HepG2 (cell line): Measurements from ENCODE around the gene BAIAP3. TPM values are rescaled to one million over a fixed set of nuclear protein-coding genes. Genes with fewer than 3 reads are reported as not detected.

Experiments
- ARNTL ChIP-seq: sonication (generic); formaldehyde crosslinking; IDR thresholded peaks from 2 replicates; pipeline ENCODE4 v1.4.0; 2020; ENCODE audit warnings: mild to moderate bottlenecking, missing genetic modification reagents
- CHD2 ChIP-seq: IDR thresholded peaks from 2 replicates; pipeline ENCODE4 v1.6.1; 2011; ENCODE audit warnings: low read depth, low read length, improper control_type of control experiment
- ERF ChIP-seq: IDR thresholded peaks from 2 replicates; pipeline ENCODE4 v1.6.1; 2018; ENCODE audit warnings: missing biosample characterization, missing genetic modification reagents
- FOSL1 ChIP-seq: sonication (generic); formaldehyde crosslinking; IDR thresholded peaks from 2 replicates; pipeline ENCODE4 v1.9.0; 2021; ENCODE audit warnings: missing genetic modification reagents, borderline replicate concordance
- HOXD1 ChIP-seq: sonication (generic); formaldehyde crosslinking; IDR thresholded peaks from 2 replicates; pipeline ENCODE4 v1.5.0; 2020; ENCODE audit warnings: missing genetic modification reagents
- MIER3 ChIP-seq: IDR thresholded peaks from 2 replicates; pipeline ENCODE4 v1.6.1; 2016; ENCODE audit warnings: missing compliant biosample characterization, borderline replicate concordance
- NFIB ChIP-seq: sonication (generic); formaldehyde crosslinking; IDR thresholded peaks from 2 replicates; pipeline ENCODE4 v1.9.0; 2021; ENCODE audit warnings: missing genetic modification reagents, mild to moderate bottlenecking, borderline replicate concordance
- SIX4 ChIP-seq: sonication (generic); formaldehyde crosslinking; IDR thresholded peaks from 2 replicates; pipeline ENCODE4 v1.4.0; 2020; ENCODE audit warnings: missing genetic modification reagents
- SRY ChIP-seq: sonication (generic); formaldehyde crosslinking; IDR thresholded peaks from 2 replicates; pipeline ENCODE4 v1.8.0; 2022; ENCODE audit warnings: mild to moderate bottlenecking, missing genetic modification reagents
- U2AF2 ChIP-seq: fragments of 200-400 bp; formaldehyde crosslinking; IDR thresholded peaks from 2 replicates; pipeline ENCODE4 v1.6.1; 2017; ENCODE audit warnings: low read depth, mild to moderate bottlenecking, low read length
- YY1 ChIP-seq: IDR thresholded peaks from 2 replicates; pipeline ENCODE4 v1.6.1; 2011; ENCODE audit warnings: low read length, low read depth, moderate library complexity, mild to moderate bottlenecking; ENCODE audit not compliant: insufficient read depth, insufficient replicate concordance
- ZBTB34 ChIP-seq: sonication (generic); formaldehyde crosslinking; IDR thresholded peaks from 2 replicates; pipeline ENCODE4 v1.8.0; 2022; ENCODE audit warnings: mild to moderate bottlenecking, missing genetic modification reagents
- ZFP41 ChIP-seq: sonication (generic); formaldehyde crosslinking; IDR thresholded peaks from 2 replicates; pipeline ENCODE4 v1.4.0; 2020; ENCODE audit warnings: mild to moderate bottlenecking, missing genetic modification reagents, borderline replicate concordance
- ZMAT3 ChIP-seq: sonication (generic); formaldehyde crosslinking; conservative IDR thresholded peaks from 2 replicates; pipeline ENCODE4 v1.7.0; 2021; ENCODE audit warnings: missing genetic modification reagents
- ZNF335 ChIP-seq: sonication (generic); formaldehyde crosslinking; IDR thresholded peaks from 2 replicates; pipeline ENCODE4 v1.4.0; 2020; ENCODE audit warnings: missing genetic modification reagents
- ZNF337 ChIP-seq: sonication (generic); formaldehyde crosslinking; IDR thresholded peaks from 2 replicates; pipeline ENCODE4 v1.5.1; 2020; ENCODE audit warnings: missing genetic modification reagents, low read depth, mild to moderate bottlenecking, borderline replicate concordance
- ZNF552 ChIP-seq: sonication (generic); formaldehyde crosslinking; IDR thresholded peaks from 2 replicates; pipeline ENCODE4 v1.9.0; 2022; ENCODE audit warnings: missing genetic modification reagents, mild to moderate bottlenecking, borderline replicate concordance
- ZNF670 ChIP-seq: sonication (generic); formaldehyde crosslinking; IDR thresholded peaks from 2 replicates; pipeline ENCODE4 v1.8.0; 2022; ENCODE audit warnings: mild to moderate bottlenecking, missing genetic modification reagents, borderline replicate concordance
- ZNF891 ChIP-seq: sonication (generic); formaldehyde crosslinking; IDR thresholded peaks from 2 replicates; pipeline ENCODE4 v1.5.0; 2020; ENCODE audit warnings: mild to moderate bottlenecking, missing genetic modification reagents
- ZSCAN12 ChIP-seq: sonication (generic); formaldehyde crosslinking; IDR thresholded peaks from 2 replicates; pipeline ENCODE4 v1.9.0; 2021; ENCODE audit warnings: mild to moderate bottlenecking, missing genetic modification reagents
- polyA plus RNA-seq, 8 experiments: library from polyadenylated mRNA; depleted of rRNA in 3 of 8; stranded (reverse) in 7 of 8; unstranded in 1 of 8; fragments of >200 nt; fragmentation: Illumina TruSeq in 4 of 8; extraction: Trizol in 4 of 8; gene quantifications; 2 replicates each; pipeline versions ENCODE4 v1.2.1 to v1.2.3, GENCODE V29; 2011 to 2016; ENCODE audit warnings: low read depth in 4 of 8, missing spikeins in 1 of 8, mixed read lengths in 1 of 8; ENCODE audit not compliant: insufficient read depth in 1 of 8
- total RNA-seq, 5 experiments: library from RNA; depleted of rRNA; stranded (reverse); fragments of >200 nt; fragmentation: Illumina TruSeq; extraction: Trizol; gene quantifications; 2 replicates each; pipeline ENCODE4 v1.2.3, GENCODE V29; 2016; ENCODE audit warnings: low read depth in 1 of 5
- TF ChIP-seq, protein P1 (sequence below): sonication (generic); formaldehyde crosslinking; IDR thresholded peaks from 2 replicates; pipeline ENCODE4 v1.5.0; 2020; ENCODE audit warnings: missing genetic modification reagents
- TF ChIP-seq, protein P2 (sequence below): sonication (generic); formaldehyde crosslinking; IDR thresholded peaks from 2 replicates; pipeline ENCODE4 v1.9.0; 2022; ENCODE audit warnings: low read depth, missing genetic modification reagents
- TF ChIP-seq, protein P3 (sequence below): sonication (generic); formaldehyde crosslinking; IDR thresholded peaks from 2 replicates; pipeline ENCODE4 v1.8.1; 2023; ENCODE audit warnings: mild to moderate bottlenecking, moderate library complexity, missing genetic modification reagents

Gene BAIAP3
- total and polyA plus RNA-seq, 2 of the 13 experiments (the other 11 are each of a cell fraction or from before 2014, with no cell fraction given) = 3.2 to 5.7 TPM

DNA sequence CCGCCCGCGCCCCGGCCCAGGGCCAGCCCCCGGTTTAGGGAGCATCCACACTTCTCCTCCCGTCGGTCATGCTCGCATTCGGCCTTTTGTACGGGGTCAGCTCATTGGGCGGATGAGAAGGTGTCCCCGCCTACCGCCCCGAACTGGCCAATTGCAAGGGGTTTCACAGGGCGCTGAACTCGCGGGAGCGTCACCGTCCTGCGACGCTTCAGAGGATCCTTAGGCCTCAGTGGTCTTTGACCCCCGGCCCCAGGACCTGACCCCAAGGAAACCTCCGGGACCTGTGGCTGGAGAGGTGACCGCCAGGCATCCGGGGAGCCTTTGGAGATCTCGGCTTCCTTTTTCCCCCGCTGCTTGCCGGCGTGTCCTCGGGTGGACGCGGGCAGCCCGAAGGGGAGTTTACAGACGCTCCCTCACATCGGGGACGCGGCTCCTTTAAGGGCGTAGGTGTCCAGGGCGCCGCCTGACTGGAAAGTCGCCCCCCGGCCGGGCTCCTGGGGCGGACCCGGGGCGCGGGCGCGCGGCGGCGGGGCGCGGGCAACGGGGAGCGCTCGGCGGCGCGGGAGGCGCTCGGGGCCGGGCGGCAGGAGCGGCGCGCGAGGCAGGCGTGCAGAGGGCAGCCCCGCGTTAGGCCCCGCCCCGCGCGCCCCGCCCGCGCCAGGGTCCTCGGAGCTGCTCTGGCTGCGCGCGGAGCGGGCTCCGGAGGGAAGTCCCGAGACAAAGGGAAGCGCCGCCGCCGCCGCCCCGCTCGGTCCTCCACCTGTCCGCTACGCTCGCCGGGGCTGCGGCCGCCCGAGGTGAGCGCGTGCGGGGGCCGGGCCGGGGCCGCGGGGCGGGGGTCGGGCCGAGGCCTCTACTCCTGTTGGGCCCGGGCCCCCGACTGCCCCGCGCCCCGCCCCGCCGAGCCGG lies 24.2 kb upstream of the BAIAP3 start, which contains the start of gene UBE2I (continued):
- TF ChIP-seq, protein P1, sequence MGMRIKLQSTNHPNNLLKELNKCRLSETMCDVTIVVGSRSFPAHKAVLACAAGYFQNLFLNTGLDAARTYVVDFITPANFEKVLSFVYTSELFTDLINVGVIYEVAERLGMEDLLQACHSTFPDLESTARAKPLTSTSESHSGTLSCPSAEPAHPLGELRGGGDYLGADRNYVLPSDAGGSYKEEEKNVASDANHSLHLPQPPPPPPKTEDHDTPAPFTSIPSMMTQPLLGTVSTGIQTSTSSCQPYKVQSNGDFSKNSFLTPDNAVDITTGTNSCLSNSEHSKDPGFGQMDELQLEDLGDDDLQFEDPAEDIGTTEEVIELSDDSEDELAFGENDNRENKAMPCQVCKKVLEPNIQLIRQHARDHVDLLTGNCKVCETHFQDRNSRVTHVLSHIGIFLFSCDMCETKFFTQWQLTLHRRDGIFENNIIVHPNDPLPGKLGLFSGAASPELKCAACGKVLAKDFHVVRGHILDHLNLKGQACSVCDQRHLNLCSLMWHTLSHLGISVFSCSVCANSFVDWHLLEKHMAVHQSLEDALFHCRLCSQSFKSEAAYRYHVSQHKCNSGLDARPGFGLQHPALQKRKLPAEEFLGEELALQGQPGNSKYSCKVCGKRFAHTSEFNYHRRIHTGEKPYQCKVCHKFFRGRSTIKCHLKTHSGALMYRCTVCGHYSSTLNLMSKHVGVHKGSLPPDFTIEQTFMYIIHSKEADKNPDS (CRISPR knock-in tag) = no peak
- TF ChIP-seq SRY (CRISPR knock-in tag) (peak; percentile 97), ZBTB34 (no peak), FOSL1 (CRISPR knock-in tag) (no peak), CHD2 (peak; percentile 38; the same call in 1 of the 2 replicates), SIX4 (CRISPR knock-in tag) (no peak), ZNF891 (CRISPR knock-in tag) (peak; percentile 94; the same call in 1 of the 2 replicates), YY1 (peak; percentile 71), MIER3 (peak; percentile 26; the same call in 1 of the 2 replicates), ZNF335 (peak; percentile 99), HOXD1 (peak; percentile 19; the same call in 1 of the 2 replicates), NFIB (CRISPR knock-in tag) (no peak), ZNF552 (0 out of 2 replicates have a peak, but pooled peaks have one; percentile 44), U2AF2 (no peak), ZNF670 (CRISPR knock-in tag) (peak; percentile 62; the same call in 1 of the 2 replicates), ZNF337 (CRISPR knock-in tag) (0 out of 2 replicates have a peak, but pooled peaks have one; percentile 62), ZMAT3 (peak; percentile 96), ZSCAN12 (CRISPR knock-in tag) (0 out of 2 replicates have a peak, but pooled peaks have one; percentile 84), ARNTL (CRISPR knock-in tag) (0 out of 2 replicates have a peak, but pooled peaks have one; percentile 69), ZFP41 (CRISPR knock-in tag) (peak; percentile 65; the same call in 1 of the 2 replicates), ERF (peak; percentile 59)
- TF ChIP-seq, protein P2, sequence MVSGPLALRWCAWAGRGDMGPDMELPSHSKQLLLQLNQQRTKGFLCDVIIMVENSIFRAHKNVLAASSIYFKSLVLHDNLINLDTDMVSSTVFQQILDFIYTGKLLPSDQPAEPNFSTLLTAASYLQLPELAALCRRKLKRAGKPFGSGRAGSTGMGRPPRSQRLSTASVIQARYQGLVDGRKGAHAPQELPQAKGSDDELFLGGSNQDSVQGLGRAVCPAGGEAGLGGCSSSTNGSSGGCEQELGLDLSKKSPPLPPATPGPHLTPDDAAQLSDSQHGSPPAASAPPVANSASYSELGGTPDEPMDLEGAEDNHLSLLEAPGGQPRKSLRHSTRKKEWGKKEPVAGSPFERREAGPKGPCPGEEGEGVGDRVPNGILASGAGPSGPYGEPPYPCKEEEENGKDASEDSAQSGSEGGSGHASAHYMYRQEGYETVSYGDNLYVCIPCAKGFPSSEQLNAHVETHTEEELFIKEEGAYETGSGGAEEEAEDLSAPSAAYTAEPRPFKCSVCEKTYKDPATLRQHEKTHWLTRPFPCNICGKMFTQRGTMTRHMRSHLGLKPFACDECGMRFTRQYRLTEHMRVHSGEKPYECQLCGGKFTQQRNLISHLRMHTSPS (CRISPR knock-in tag) = no peak
- TF ChIP-seq, protein P3, sequence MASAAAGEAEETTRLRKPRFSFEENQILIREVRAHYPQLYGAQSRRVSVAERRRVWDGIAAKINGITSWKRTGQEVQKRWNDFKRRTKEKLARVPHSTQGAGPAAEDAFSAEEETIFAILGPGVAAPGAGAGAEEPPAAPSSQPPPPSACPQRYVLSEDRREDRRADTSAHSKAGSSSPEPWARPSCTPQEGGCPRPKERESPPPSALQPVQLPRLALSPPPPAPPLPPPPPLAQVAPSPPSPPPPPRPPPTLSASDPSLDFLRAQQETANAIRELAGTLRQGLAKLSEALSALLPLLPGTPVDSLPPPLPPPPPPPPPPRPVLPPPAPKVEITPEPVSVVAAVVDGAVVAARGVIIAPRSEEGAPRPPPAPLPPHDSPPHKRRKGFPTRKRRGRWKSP (CRISPR knock-in tag) = peak; percentile 74; the same call in 1 of the 2 replicates
